GM20431 (cell line): ENCODE data around the gene DXO.
"Not testable (repeated sequence)": the region's sequence is repeated elsewhere in the genome, so short reads cannot be mapped to it uniquely, and the experiment has no call there.

Experiments used
- in situ Hi-C: fragments of 300-500 bp; cut with MseI, MboI; formaldehyde crosslinking; loops from one replicate; pipeline ENCODE4 v1.15.0; 2020; ENCODE audit warnings: low sequenced_read_pairs; ENCODE audit not compliant: unreplicated experiment

The DXO gene

DNA sequence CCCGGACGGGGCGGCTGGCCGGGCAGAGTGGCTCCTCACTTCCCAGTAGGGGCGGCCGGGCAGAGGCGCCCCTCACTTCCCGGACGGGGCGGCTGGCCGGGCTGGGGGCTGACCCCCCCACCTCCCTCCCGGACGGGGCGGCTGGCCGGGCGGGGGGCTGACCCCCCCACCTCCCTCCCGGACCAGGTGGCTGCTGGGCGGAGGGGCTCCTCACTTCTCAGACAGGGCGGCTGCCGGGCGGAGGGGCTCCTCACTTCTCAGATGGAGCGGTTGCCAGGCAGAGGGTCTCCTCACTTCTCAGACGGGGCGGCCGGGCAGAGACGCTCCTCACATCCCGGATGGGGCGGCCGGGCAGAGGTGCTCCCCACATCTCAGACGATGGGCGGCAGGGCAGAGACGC is 39.8 kb downstream of the DXO start:
- in situ Hi-C loops: not testable (repeated sequence)

GRCh38 chr6:31930962-31931361 is 41.0 kb downstream of the DXO start:
- in situ Hi-C loops: no loop called here

DNA sequence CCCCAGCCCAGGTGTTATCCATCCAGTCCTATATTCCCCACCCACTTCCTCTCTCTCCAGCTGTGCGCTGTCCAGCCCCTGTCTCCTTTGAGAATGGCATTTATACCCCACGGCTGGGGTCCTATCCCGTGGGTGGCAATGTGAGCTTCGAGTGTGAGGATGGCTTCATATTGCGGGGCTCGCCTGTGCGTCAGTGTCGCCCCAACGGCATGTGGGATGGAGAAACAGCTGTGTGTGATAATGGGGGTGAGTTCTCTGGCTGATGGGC is 43.3 kb downstream of the DXO start:
- in situ Hi-C loops: no loop called here

- in situ Hi-C loops: no loop called here
These were observed 43.9 kb downstream of the DXO start for GRCh38 chr6:31927863-31928671.

DNA sequence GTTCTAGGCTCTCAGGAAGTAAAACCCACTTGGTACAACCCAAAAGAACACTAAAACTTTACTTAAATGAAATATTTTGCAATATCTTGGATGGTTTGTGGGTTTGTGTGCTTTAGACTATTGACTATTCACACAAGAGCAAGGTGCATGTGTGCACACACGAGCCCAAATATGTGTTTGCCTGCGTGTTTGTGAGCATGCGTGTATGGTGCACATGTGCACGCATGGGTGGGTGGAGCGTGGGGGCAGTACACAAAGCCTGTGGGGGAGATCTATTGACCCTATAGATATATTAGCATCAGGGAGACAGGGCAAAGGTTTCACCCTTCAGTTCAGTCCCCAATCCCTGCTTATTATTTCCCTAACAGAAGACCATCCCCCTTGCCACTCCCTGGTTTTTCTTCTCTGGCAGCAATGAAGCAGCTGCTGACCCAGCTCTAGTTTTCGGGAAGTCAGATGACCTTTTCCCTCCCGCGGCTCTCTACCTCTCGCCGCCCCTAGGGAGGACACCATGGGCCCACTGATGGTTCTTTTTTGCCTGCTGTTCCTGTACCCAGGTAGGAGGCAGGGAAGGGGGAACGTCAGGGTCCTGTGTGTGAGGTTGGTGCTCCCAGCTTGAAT is 44.6 kb downstream of the DXO start, which contains the start of gene C2:
Gene C2, plus strand, starts transcription at position 476 of the 621 bp plus-strand sequence. Its CDS starts 36 bp downstream, at position 512.
- in situ Hi-C loops: no loop called here

DNA sequence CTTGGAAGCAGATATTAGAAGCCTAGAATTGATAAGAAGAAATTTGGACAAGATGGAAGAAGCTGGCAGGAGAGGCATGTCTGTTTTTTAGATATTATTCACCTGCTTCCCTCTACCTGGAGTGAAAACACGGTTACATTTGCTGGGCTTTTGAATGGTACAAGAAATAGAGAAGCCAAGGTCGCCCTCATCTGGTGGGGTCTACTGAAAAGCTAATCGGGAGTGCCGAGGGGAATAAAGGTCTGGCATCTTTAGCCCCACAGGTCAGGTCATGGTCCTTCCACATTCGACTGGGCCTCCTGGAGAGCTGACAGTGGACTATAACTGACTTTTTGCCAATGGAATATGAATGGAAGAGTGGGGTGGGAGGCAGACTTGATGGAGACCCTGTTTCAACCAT is 49.0 kb downstream of the DXO start:
- in situ Hi-C loops: no loop called here

DNA sequence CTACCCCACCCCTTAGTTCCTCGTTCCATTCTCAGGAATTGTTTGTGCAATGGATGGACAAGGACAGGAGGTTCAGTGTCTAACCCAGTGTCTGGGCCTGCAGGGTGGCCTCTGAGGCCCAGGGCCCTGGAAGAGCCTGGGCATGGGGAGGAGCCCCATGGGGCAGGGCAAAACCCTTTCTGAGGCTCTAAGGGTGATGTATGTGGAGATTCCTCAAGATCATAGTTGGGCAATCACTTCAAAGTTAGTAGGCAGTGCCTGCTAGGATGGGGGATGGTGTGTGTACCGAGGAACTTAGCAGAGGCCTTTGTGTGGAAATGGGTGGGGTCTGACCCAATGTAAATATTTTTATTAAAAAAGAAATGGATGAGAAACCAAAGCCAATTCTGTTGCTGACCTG is 51.1 kb downstream of the DXO start:
- in situ Hi-C loops: no loop called here
